Body of pancreas (tissue), 4 donors: Measurements from ENCODE around the gene WDR7. TPM values are rescaled to one million over a fixed set of nuclear protein-coding genes. Genes with fewer than 3 reads are reported as not detected.

ENCODE experiments used
- ATAC-seq: fragments of 150-250 bp; one replicate; pipeline ENCODE4 v1.9.1; 2016
- DNase-seq, 4 donors: peaks; one replicate each; pipeline ENCODE4 v3.0.0-alpha.2; 2019
- H3K27ac ChIP-seq, 4 donors: fragments of 200-600 bp; sonication (generic); 1 replicate in 3 of 4; 2 replicates in 1 of 4; pipeline versions ENCODE4 v1.5.1 to v1.6.1; 2016 to 2019; ENCODE audit warnings: mild to moderate bottlenecking in 1 of 4, mixed read lengths in 1 of 4, moderate library complexity in 1 of 4
- H3K27me3 ChIP-seq, 2 donors: fragments of 200-600 bp; sonication (generic); one replicate each; pipeline ENCODE4 v1.6.0; 2016; ENCODE audit warnings: mild to moderate bottlenecking in 1 of 2
- H3K36me3 ChIP-seq, 2 donors: fragments of 200-600 bp; sonication (generic); replicated peaks in 1 of 2; 2 replicates each; pipeline ENCODE4 v1.5.1; 2016; ENCODE audit warnings: low read depth in 2 of 2; ENCODE audit not compliant: insufficient read depth in 1 of 2
- H3K4me1 ChIP-seq: fragments of 200-600 bp; sonication (generic); one replicate; pipeline ENCODE4 v1.6.0; 2016
- H3K4me3 ChIP-seq, 2 donors: fragments of 200-600 bp; sonication (generic); 1 replicate in 1 of 2; 2 replicates in 1 of 2; pipeline ENCODE4 v1.5.1; 2016 to 2019
- H3K9me3 ChIP-seq, 3 donors: fragments of 200-600 bp; sonication (generic); 1 replicate in 2 of 3; 2 replicates in 1 of 3; pipeline ENCODE4 v1.5.1; 2016
- CTCF ChIP-seq, 7 experiments: fragments of 450-650 bp in 4 of 7; fragments of 200-600 bp in 3 of 7; sonication (generic) in 3 of 7; IDR thresholded peaks; one replicate each; pipeline ENCODE4 v1.5.1; 2016 to 2019; ENCODE audit warnings: antibody characterized with exemption in 7 of 7
- POLR2A ChIP-seq, 3 donors: fragments of 450-650 bp; IDR thresholded peaks; one replicate each; pipeline ENCODE4 v1.6.1; 2016; ENCODE audit warnings: antibody characterized with exemption in 3 of 3, mild to moderate bottlenecking in 2 of 3
- WGBS, 2 donors: methylation state at CpG; one replicate each; pipeline ENCODE4 v1.1.5; 2017; 5-methylcytosine and 5-hydroxymethylcytosine counted together
- intact Hi-C: fragments of 100-400 bp; cut with DNase I; formaldehyde crosslinking; loops from one replicate; pipeline ENCODE4 v1.15.1; 2023
- total RNA-seq, 2 donors: library from RNA; depleted of rRNA; stranded (reverse); fragments of >200 nt; gene quantifications; one replicate each; pipeline ENCODE4 v1.1.0, GENCODE V29; 2016

WDR7 gene
- total RNA-seq, 2 donors from 2014 or later: 16.3 to 21.4 TPM

- 96 to 100% methylated on average over 1 of the region's 1 CpG for WGBS, 2 donors
- no peak for TF ChIP-seq CTCF (IDR thresholded peaks at IDR 0.05)
- TF ChIP-seq POLR2A (IDR thresholded peaks at IDR 0.05): no peak
- Histone ChIP-seq H3K36me3 (no peaks in the 10 kb centered on the region), H3K27ac (no peak overlapping the region), H3K4me1 (no peaks in the 10 kb centered on the region), H3K4me3 (no peak overlapping the region), H3K9me3 (no peaks in the 10 kb centered on the region), H3K27me3 (no peaks in the 10 kb centered on the region)
- no peak for ATAC-seq
- intact Hi-C loops: no loop called here
- no peak for DNase-seq
Measured at GRCh38 chr18:56823986-56824565, 172.9 kb downstream of the WDR7 start.

GRCh38 chr18:56825321-56825720, 174.2 kb downstream of the WDR7 start:
- H3K27me3 ChIP-seq: no peaks in the 10 kb centered on the region
- intact Hi-C loops: no loop called here
- no peaks in the 10 kb centered on the region for H3K36me3 ChIP-seq
- H3K4me3 ChIP-seq: no peak overlapping the region
- no peak overlapping the region for H3K27ac ChIP-seq
- no peaks in the 10 kb centered on the region for H3K9me3 ChIP-seq
- no peak for ATAC-seq
- no peak for TF ChIP-seq POLR2A (IDR thresholded peaks at IDR 0.05)
- TF ChIP-seq CTCF (IDR thresholded peaks at IDR 0.05): no peak
- no peaks in the 10 kb centered on the region for H3K4me1 ChIP-seq
- no peak for DNase-seq
- 76 to 83% methylated on average over 1 of the region's 1 CpG for WGBS, 2 donors

DNA sequence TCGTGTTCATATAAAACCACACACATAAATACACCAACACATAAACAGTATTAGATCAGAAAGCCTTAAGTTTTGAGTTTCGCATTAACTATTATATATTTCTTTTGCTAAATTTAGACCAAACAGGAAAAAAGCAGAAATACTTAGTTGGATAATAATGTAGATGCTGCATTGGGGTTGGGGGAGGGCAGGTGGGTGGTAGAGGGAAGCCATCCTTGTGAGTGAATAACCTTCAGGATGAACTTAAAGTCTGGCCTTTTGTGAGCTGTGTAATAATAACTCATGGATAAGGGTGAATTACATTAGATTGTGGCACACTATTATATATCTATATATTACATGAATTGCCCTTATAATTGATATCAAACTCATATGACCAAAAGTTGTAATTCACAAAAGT, 174.7 kb downstream of the WDR7 start:
- DNase-seq (no peak), ATAC-seq (no peak)
- Histone ChIP-seq H3K4me1 (no peaks in the 10 kb centered on the region), H3K4me3 (no peak overlapping the region), H3K27me3 (no peaks in the 10 kb centered on the region), H3K27ac (no peak overlapping the region), H3K9me3 (no peaks in the 10 kb centered on the region), H3K36me3 (no peaks in the 10 kb centered on the region)
- no peak for TF ChIP-seq POLR2A (IDR thresholded peaks at IDR 0.05)
- TF ChIP-seq CTCF (IDR thresholded peaks at IDR 0.05): no peak
- WGBS, 2 donors: 82 to 88% methylated on average over 2 of the region's 2 CpGs
- intact Hi-C loops: no loop called here

DNA sequence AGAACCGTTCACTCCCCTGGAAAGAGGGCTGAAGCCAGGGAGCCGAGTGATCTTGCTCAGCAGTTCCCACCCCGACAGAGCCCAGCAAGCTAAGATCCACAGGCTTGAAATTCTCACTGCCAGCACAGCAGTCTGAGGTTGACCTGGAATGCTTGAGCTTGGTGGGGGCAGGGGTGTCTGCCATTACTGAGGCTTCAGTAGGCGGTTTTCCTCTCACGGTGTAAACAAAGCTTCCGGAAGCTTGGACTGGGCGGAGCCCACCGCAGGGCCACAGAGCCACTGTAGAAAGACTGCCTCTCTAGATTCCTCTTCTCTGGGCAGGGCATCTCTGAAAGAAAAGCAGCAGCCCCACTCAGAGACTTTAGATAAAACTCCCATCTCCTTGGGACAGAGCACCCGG, 180.8 kb downstream of the WDR7 start:
- Histone ChIP-seq H3K27me3 (no peaks in the 10 kb centered on the region), H3K27ac (no peak overlapping the region), H3K36me3 (no peaks in the 10 kb centered on the region), H3K4me3 (no peak overlapping the region), H3K4me1 (no peaks in the 10 kb centered on the region), H3K9me3 (no peaks in the 10 kb centered on the region)
- ATAC-seq (no peak), DNase-seq (no peak)
- 96 to 97% methylated on average over 8 to 9 of the region's 9 CpGs for WGBS, 2 donors
- TF ChIP-seq POLR2A (IDR thresholded peaks at IDR 0.05): no peak
- intact Hi-C loops: no loop called here

DNA sequence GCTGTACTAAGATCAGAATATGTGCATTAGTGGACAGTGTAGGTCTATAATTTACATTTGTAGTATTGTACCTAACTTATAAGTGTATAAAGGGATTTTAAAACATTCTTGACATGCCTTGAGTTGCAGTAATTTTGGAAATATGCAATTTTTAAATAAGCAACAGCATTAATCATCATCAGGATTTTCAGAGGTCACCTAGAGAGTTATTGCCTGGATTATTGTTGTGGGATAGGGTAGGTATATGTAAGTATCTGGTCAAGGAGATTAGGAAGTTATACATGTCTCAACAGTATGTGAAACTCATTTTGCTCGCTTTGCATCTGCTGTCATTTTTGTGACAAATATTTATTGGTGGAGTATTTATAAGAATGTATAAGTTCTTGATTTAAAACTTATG, 184.2 kb downstream of the WDR7 start:
- no peak for DNase-seq
- no peaks in the 10 kb centered on the region for H3K27me3 ChIP-seq
- TF ChIP-seq CTCF (IDR thresholded peaks at IDR 0.05): no peak
- no peak for TF ChIP-seq POLR2A (IDR thresholded peaks at IDR 0.05)
- H3K36me3 ChIP-seq: no peaks in the 10 kb centered on the region
- no peak for ATAC-seq
- no peak overlapping the region for H3K4me3 ChIP-seq
- WGBS, 2 donors: 91 to 97% methylated on average over 1 of the region's 1 CpG
- intact Hi-C loops: no loop called here
- H3K4me1 ChIP-seq: no peaks in the 10 kb centered on the region
- no peaks in the 10 kb centered on the region for H3K9me3 ChIP-seq
- no peak overlapping the region for H3K27ac ChIP-seq
